HEK293T (cell line): ENCODE data around the gene LYZL4.

Source experiments
- CTCF ChIA-PET: fragments of 350-600 bp; formaldehyde crosslinking; extraction: SDS; loops from one replicate; lab custom pipeline; 2021; ENCODE audit warnings: antibody characterized with exemption, inconsistent platforms; lab: Yijun Ruan, JAX
- POLR2A ChIA-PET: fragments of 350-600 bp; formaldehyde crosslinking; extraction: SDS; loops from one replicate; lab custom pipeline; 2020; ENCODE audit warnings: antibody characterized with exemption, inconsistent platforms; lab: Yijun Ruan, JAX
- DNase-seq: peaks from one replicate; pipeline ENCODE4 v3.0.0; 2012; ENCODE audit warnings: mixed read lengths; ENCODE audit errors: extremely low spot score
- ARNT ChIP-seq: fragments of 450-650 bp; IDR thresholded peaks from 2 replicates; pipeline ENCODE4 v1.6.1; 2017; ENCODE audit warnings: mild to moderate bottlenecking
- BHLHE40 ChIP-seq: fragments of 450-650 bp; IDR thresholded peaks from 2 replicates; pipeline ENCODE4 v1.6.1; 2016; ENCODE audit warnings: mild to moderate bottlenecking, moderate library complexity, borderline replicate concordance
- CTBP1 ChIP-seq: fragments of 450-650 bp; IDR thresholded peaks from 2 replicates; pipeline ENCODE4 v1.6.1; 2016; ENCODE audit warnings: borderline replicate concordance
- ELF4 ChIP-seq: fragments of 450-650 bp; IDR thresholded peaks from 2 replicates; pipeline ENCODE4 v1.6.1; 2017; ENCODE audit warnings: antibody characterized with exemption
- FOXA1 ChIP-seq: fragments of 450-650 bp; IDR thresholded peaks from 2 replicates; pipeline ENCODE4 v1.6.1; 2016; ENCODE audit warnings: mild to moderate bottlenecking
- FOXK2 ChIP-seq: fragments of 450-650 bp; IDR thresholded peaks from 2 replicates; pipeline ENCODE4 v1.6.1; 2016; ENCODE audit warnings: mild to moderate bottlenecking
- FOXM1 ChIP-seq: fragments of 450-650 bp; IDR thresholded peaks from 2 replicates; pipeline ENCODE4 v1.6.1; 2017; ENCODE audit warnings: mild to moderate bottlenecking, borderline replicate concordance
- HDGF ChIP-seq: fragments of 450-650 bp; IDR thresholded peaks from 2 replicates; pipeline ENCODE4 v1.6.1; 2017; ENCODE audit warnings: antibody characterized with exemption, borderline replicate concordance
- L3MBTL2 ChIP-seq: fragments of 450-650 bp; conservative IDR thresholded peaks from 2 replicates; pipeline ENCODE4 v1.6.1; 2016; ENCODE audit warnings: mild to moderate bottlenecking
- LEF1 ChIP-seq: fragments of 450-650 bp; IDR thresholded peaks from 2 replicates; pipeline ENCODE4 v1.6.1; 2017; ENCODE audit warnings: mild to moderate bottlenecking, borderline replicate concordance
- NFRKB ChIP-seq: fragments of 450-650 bp; IDR thresholded peaks from 2 replicates; pipeline ENCODE4 v1.6.1; 2016; ENCODE audit warnings: mild to moderate bottlenecking, moderate library complexity
- PKNOX1 ChIP-seq: fragments of 450-650 bp; IDR thresholded peaks from 2 replicates; pipeline ENCODE4 v1.6.1; 2016
- SP1 ChIP-seq: fragments of 450-650 bp; IDR thresholded peaks from 2 replicates; pipeline ENCODE4 v1.6.1; 2017
- SUZ12 ChIP-seq: fragments of 450-650 bp; IDR thresholded peaks from 2 replicates; pipeline ENCODE4 v1.6.1; 2016; ENCODE audit warnings: mild to moderate bottlenecking
- TARDBP ChIP-seq: fragments of 450-650 bp; IDR thresholded peaks from 2 replicates; pipeline ENCODE4 v1.6.1; 2016
- ZNF384 ChIP-seq: fragments of 450-650 bp; IDR thresholded peaks from 2 replicates; pipeline ENCODE4 v1.6.1; 2016

Gene LYZL4

DNA sequence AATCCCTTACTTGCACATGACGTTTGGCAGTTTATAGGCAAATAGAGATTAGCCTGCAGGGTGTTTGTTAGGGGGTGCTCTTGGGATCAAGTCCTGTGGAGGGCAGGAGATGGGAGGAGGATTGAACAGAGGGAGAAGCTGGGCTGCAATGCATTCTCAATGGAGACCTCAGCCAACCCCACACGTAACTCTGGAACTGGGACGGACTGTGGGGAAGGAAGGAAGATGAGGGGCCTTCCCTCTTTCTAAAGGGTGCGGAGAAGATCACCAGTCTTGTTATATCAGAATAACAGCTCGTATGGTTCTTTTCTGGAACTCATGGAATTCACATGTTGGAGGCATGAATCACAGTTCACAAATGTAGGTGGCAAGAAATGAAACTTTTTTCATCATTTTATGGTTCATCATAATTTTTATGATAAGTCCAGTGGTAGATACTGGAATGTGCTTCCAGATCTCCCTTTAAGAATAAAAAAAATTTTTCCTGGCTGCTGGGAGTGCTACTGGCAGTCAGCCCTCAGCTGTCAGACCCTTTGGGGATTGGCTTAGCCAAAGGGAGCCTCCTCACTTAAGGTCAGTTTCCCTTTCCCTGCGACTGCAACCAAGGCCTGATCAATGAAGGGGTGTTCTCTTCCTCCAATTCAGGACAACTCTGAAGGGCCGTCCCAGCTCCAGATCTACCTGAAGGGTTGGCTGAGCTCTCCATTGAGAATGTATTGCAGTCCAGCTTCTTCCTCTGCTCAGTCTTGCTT is 20.5 kb upstream of the LYZL4 start:
- TF ChIP-seq SUZ12, result no peak
- no peak for TF ChIP-seq L3MBTL2
- TF ChIP-seq LEF1, result no peak
- TF ChIP-seq HDGF, result no peak
- no peak for TF ChIP-seq ZNF384
- no peak for TF ChIP-seq ARNT
- no peak for TF ChIP-seq PKNOX1
- no peak for TF ChIP-seq BHLHE40
- no peak for TF ChIP-seq FOXM1
- no peak for TF ChIP-seq CTBP1
- no peak for TF ChIP-seq FOXK2
- TF ChIP-seq FOXA1, result no peak
- no peak for TF ChIP-seq TARDBP
- no peak for TF ChIP-seq SP1
- no peak for TF ChIP-seq NFRKB
- TF ChIP-seq ELF4, result no peak
- DNase-seq, result no peak
- ChIA-PET POLR2A (no interaction called here), CTCF (interaction anchor here (1.2 kb wide), 1 partner anchor 201 kb away, joined by 3 read pairs; no protein-coding TSS in a partner anchor)

- POLR2A ChIA-PET, result interaction anchor here (0.5 kb wide), 1 partner anchor 215 kb away, joined by 3 read pairs; no protein-coding TSS in a partner anchor
- TF ChIP-seq FOXM1 (no peak), FOXA1 (no peak), ELF4 (no peak), SP1 (no peak), L3MBTL2 (no peak), HDGF (no peak), FOXK2 (no peak), LEF1 (no peak), CTBP1 (no peak), BHLHE40 (no peak), ARNT (no peak), TARDBP (no peak), ZNF384 (no peak), PKNOX1 (no peak), NFRKB (no peak), SUZ12 (no peak)
- CTCF ChIA-PET, result no interaction called here
- no peak for DNase-seq
These were observed 18.4 kb upstream of the LYZL4 start for GRCh38 chr3:42428830-42429229.

DNA sequence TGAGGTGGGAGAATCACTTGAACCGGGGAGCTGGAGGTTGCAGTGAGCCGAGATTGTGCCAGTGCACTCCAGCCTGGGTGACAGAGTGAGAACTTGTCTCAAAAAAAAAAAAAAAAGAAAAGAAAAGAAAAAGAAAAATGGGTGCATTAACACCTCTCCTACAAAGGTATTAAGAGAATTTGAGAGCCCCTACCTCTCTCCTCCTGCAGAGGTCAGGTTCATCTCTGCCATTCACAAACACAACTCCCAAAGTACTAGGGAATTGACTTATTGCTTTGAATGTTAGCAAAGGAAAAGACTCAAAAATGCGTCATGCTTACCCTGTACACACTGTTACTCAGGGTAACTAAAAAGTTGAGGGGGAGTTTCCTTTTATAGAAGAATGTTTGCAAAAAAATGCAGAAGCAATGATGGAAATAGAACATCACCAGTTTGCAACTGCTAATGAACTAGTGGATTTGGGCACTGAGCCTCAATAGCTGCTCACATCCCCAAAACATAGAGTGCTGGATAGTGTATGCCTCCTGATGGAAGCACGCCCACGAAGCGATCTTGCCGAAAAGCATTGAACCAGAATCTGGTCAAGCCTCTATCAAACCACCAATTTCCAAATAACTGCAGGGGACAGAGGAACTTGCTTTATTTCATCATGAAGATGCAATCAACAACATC is 15.5 kb upstream of the LYZL4 start:
- no peak for TF ChIP-seq CTBP1
- TF ChIP-seq FOXM1, result no peak
- no peak for TF ChIP-seq ARNT
- TF ChIP-seq HDGF, result no peak
- TF ChIP-seq LEF1, result no peak
- no peak for TF ChIP-seq L3MBTL2
- TF ChIP-seq TARDBP, result no peak
- no peak for TF ChIP-seq SUZ12
- TF ChIP-seq ELF4, result no peak
- TF ChIP-seq FOXA1, result no peak
- TF ChIP-seq PKNOX1, result no peak
- no peak for TF ChIP-seq ZNF384
- TF ChIP-seq SP1, result no peak
- TF ChIP-seq FOXK2, result no peak
- no peak for TF ChIP-seq BHLHE40
- DNase-seq, result no peak
- ChIA-PET POLR2A (no interaction called here), CTCF (interaction anchor here (1.3 kb wide), 1 partner anchor 17 kb away, joined by 4 read pairs; no protein-coding TSS in a partner anchor)

- ChIA-PET POLR2A (no interaction called here), CTCF (no interaction called here)
- TF ChIP-seq CTBP1 (no peak), FOXA1 (no peak), ELF4 (no peak), NFRKB (no peak), TARDBP (no peak), HDGF (no peak), LEF1 (no peak), FOXK2 (no peak), ZNF384 (no peak), PKNOX1 (no peak), SUZ12 (no peak), FOXM1 (no peak), ARNT (no peak), L3MBTL2 (no peak), BHLHE40 (no peak), SP1 (no peak)
- DNase-seq, result no peak
These were observed 14.5 kb upstream of the LYZL4 start for GRCh38 chr3:42424911-42425310.
